ENCODE measurements around the gene CERS1.

DNA sequence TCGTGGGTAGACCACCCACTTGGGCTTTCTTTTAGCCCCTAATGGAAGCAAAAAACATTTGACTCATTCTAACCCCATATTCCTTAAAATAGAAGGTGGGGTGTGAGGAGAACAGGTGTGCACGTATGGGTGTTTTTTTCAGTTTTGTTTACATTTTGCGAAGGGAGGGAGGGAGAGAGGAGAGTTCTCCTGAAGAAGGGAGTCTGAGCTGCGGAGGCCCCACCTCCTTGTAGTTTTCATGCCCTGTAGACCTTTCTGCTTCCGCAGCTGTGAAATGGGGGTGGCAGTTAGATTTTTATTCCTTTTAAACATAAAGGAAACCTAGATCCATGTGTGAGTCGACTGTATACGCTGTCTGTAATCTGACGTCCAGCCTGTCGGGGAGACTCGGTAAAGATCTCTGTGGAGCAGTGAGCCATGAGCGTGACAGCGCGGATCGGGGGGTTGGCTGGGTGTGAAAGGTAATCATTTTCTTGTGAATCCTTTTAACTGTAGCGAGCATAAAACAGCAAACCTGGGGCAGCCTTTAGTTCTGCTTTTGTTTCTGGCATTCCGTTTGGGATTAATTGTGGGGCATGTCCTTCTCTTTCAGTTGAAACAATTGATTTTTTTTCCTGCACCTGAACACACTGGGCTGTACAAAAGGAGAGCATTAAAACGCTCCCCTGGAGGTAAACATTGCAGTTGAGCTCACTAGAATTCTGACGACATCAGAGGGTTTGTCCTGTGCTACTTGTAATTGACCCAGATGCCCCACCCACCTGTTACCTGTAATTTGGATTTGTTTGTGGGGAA lies 61.9 kb downstream of the CERS1 start:
- TF ChIP-seq, protein P1, sequence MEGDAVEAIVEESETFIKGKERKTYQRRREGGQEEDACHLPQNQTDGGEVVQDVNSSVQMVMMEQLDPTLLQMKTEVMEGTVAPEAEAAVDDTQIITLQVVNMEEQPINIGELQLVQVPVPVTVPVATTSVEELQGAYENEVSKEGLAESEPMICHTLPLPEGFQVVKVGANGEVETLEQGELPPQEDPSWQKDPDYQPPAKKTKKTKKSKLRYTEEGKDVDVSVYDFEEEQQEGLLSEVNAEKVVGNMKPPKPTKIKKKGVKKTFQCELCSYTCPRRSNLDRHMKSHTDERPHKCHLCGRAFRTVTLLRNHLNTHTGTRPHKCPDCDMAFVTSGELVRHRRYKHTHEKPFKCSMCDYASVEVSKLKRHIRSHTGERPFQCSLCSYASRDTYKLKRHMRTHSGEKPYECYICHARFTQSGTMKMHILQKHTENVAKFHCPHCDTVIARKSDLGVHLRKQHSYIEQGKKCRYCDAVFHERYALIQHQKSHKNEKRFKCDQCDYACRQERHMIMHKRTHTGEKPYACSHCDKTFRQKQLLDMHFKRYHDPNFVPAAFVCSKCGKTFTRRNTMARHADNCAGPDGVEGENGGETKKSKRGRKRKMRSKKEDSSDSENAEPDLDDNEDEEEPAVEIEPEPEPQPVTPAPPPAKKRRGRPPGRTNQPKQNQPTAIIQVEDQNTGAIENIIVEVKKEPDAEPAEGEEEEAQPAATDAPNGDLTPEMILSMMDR (conservative IDR thresholded peaks at IDR 0.05) = no peak
- no peak for TF ChIP-seq EZH2 (IDR thresholded peaks at IDR 0.05; ENCODE audit: low read depth)

All from PC-9 (cell line).